Endometrium (tissue), 2 donors: ENCODE results near the gene GCSAM.

ENCODE experiments used
- FAIRE-seq: peaks from 2 replicates; lab custom pipeline; 2012; peaks lifted over from hg19 to GRCh38; lab: Jason Lieb, UNC
- donor health status: control.
- donor health status: control.

The GCSAM gene

DNA sequence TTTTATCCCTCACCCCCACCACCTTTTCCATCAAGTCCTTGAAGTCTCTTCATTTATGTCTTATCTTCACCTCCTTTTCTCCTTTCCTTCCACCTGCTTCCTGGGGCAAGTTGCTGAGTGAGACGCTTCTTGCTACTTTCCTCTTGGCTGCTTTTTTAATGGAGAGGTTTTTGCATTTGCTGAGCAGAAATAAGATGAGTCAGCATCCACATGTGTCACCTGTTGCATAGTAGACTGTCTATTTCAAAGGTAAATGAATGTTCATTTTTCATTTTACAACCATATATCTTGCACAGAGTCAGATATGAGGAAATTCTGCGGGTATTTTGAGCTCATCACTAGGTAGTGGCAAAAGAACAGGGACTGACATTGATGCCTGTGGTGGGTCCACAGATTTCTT lies 28.3 kb downstream of the GCSAM start:
- no peak for FAIRE-seq

DNA sequence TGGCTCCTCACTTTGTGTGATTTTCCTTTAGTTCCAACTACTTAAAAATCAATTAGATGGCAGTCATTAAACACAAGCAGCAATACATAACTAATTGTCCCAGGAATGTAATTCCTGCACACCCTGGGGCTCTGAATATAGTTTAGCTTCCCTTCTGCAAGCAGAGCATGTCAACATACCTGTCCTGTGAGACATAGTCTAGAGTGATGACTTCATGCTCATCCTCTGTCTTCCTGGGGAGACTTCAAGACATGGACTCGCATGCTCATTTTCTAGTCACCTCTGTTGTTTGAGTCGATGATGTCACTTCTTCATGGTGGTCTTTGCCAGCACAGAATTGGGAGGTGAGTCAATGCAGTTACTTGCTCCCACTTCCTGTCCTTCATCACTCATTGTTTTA lies 31.1 kb downstream of the GCSAM start:
- no peak for FAIRE-seq

DNA sequence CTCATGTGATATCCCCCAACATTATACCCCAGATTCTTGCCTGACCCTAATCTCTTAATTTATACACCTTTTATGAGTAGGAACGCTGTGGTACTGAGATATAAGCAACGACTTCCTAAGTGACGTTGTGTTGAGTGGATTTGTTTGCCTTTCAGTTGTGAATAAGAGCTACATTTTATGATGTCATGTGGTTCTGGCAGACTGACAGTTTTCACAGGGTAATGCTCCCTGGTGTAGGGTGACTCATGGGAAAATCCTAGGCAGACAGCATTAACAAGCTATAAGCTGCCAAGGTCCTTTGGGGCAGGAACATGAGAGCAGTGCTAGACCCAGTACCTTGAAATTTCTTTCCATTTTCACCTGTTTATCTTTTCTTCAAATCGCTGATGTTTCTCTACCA lies 35.7 kb downstream of the GCSAM start:
- no peak for FAIRE-seq

DNA sequence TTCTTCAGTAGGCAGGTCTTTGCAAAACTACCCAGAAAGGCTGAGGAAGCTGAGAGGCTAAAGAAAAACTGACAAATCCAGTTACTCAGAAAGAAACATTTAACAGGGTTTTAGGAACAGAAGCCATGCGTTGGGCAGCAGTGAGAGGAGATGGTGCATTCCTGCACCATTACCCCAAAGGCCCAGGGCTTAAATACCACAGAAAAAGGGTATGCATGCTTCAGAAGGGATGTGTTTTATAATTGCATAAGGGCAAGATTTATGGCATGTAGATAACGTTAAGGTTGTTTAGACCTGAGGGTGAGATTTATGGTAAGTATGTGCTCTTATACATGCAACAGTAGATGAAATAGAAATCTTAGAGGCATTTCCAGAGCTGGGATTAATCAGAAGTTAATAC lies 36.9 kb downstream of the GCSAM start:
- FAIRE-seq = no peak

DNA sequence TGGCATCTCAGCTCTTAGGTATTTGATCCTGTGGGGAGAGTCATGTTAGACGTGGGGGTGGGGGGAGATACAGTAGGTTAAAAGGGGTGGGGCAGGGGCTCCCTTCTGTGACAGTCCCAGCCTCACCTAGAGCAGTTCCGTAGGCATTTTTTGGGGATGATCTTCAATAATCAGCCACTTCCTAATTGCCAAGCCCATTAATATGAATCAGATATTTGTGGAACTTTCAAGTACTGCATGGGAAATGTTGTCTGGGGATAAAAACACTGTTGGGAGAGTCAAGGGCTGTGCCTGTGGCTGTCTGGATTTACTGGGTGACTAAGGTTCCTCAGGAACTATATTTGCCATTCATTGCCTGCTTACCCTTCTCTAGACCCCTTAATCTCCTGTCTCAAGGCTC lies 37.3 kb downstream of the GCSAM start:
- no peak for FAIRE-seq

DNA sequence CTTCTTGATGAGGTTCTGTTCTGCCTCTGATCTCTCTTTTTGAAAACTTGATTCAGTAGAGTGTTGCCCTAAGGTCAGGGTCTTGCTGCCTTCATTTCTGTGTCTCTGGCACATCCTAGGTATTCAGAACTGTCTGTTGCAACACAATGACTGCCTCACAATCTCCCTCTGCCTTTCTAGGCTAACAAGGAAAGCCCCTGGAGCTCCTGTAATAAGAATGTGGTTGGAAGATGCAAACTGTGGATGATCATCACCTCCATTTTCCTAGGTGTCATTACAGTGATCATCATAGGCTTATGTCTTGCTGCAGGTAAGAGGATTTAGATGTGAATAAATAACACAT lies 39.9 kb downstream of the GCSAM start:
- FAIRE-seq = no peak

DNA sequence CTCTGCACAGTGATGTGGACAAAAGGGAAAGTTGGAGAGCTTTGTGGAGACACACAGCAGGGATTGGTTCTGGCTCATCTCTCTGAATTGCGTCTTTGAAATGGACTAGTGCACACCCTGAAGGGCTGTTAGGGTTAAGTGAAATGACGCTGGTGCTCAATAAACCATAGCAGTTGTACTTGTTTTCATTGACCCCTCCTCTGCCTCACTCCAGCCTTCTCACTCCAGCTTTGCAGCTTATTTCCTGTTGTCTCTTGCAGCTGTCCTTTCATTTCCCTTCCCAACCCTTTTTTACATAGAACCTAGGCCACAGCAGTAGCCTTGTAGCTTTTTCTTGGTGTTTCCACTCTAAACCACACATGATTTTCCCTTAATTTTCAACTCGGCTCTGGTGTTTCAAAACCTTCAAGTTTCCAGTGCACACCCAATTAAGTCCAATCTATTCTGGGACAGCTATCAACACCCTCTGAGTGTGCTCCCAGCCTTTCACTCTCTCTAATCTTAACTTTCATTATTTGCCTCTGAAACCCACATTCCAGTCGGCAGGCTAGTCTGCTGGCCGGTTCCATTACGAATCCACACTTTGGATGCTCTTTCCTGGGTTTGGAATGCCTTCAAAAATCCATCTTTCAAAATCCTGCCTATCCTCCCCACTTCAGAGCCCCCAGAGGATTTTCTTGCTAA lies 40.4 kb downstream of the GCSAM start:
- no peak for FAIRE-seq

DNA sequence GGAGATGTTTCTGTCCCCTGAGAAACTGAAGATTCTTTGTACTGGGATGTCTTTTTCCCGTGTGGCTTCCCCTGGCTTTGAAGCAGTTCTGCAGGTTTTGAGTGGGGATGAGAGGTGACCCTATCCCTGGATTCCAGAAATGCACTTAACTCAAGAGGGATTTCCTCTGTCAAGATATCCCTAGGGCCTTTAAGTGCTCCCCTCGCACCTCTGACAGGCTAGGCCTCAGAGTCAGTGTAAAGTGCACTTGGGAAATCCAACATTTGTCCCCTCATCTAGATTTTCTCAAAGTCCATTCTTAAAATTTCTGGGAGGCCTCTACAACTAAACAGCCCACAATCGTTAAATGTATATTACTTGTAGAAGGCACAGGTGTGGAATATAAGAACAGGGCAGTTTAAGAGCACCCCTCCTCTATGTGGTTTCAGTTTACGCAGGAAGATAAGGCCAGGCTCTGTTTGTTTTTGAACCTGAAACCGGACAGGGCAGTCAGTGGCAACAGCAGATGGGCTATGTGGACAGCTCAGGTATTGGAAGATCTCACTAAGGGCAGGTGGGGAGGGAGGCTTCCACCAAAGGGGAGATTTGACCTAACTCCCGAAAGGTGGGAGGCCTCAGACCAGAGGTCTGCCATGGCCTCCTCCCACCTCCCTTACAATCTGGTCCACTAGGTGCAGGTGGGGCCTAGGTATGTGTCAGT lies 42.0 kb downstream of the GCSAM start:
- no peak for FAIRE-seq

DNA sequence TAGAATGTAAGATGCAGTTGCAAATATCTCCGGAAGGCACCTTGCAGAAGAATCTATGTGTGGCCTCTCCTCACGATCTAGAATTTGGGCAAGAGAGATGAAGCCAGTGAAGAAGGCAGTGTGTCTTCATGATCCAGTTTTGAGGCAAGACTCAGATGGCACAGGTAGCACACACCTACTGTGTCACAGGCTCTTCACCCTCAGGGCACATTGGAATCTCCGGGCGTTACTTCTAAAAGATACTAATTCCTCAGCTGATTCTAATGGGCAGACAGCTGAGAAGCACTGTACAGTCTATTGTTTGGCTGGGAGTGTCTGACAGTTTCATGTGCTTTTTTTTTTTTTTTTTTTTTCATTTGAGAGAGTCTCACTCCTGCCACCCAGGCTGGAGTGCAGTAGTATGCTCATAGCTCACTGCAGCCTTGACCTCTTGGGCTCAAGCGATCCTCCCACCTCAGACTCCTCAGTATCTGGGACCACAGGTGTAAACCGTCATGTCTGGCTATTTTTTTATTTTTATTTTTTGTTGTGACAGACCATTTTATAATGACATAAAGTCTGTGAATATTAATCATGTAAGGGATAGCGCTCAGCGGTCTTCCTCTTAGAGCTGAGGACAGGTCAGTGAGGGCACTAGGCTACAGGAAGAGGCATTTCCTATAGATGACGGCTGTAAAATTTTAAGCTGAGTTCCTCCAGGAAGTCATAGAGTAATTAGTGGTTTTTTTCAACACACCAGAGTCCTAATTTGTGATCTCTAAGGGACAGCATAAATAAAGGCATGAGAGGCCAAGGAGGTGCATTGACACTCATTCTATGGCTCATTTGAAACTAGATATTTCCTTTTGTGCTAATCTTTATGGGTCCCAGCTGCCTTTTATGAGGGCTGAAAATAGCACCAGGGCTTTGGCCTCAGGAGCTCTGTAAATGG lies 42.8 kb downstream of the GCSAM start:
- no peak for FAIRE-seq

DNA sequence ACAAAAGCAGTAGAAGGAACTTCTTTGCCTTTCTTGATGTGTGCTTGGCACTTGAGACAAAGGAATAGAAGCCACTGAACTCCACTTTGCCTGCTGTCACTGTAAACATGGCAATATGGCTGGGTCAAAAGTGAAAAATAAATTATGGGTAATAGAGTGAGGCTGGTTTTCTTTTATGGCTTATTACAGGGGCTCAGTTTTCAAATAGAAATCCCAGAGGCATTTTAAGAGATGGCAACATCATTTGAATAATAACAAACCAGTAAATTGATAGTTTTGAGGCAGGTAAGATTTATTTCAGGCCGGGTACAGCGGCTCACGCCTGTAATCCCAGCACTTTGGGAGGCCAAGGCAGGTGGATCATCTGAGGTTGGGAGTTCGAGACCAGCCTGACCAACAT lies 44.1 kb downstream of the GCSAM start:
- FAIRE-seq = no peak

DNA sequence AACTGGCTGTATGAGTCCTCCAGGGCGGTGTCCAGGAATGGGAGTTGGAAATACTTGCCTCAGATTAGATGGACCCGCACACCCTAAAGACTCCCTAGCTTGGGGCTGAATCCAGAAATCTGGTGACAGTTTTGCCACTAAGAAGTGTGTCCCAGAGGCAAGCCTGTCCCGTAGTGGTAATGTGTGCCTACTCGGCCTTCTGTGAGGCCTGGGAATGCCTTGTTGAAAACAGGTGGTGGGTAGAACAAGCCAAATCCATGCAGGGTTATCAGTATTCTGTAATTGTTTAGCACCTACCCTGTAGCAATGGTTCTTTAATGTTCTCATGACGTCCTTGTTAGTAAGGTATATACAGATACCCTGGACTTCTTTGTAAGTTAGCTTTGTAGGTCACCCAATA lies 45.3 kb downstream of the GCSAM start:
- no peak for FAIRE-seq

DNA sequence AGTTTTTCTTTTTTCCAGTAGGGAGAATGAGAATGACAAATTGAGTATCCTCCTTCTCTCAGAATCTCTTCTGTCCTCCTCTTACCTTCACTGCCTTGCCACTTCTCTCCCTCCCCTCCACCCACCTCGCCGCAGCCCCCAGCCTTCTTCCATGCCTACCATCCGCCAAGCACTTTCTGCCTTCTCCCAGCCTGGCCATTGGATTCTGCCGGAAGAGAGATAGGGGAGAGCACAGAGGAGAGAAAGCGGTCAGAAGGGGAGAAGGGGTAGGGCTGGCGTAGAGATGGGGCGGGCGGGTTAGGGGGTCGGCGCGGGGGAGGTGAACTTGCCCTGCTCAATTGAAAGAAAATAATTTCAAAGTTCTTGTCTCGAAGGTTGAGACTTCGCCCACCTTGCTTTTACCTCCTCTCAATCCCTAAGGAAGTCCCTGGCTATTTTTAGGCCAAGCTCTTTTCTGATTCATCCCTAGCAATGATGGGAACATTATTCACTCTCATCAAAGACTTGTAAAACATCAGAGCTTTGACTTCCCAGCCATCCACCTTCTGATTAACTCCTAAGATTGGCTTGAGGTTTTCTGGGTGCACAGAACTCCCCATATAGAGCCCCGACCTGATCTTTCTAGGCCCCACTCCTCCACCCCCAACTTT lies 46.0 kb downstream of the GCSAM start:
- FAIRE-seq = no peak

DNA sequence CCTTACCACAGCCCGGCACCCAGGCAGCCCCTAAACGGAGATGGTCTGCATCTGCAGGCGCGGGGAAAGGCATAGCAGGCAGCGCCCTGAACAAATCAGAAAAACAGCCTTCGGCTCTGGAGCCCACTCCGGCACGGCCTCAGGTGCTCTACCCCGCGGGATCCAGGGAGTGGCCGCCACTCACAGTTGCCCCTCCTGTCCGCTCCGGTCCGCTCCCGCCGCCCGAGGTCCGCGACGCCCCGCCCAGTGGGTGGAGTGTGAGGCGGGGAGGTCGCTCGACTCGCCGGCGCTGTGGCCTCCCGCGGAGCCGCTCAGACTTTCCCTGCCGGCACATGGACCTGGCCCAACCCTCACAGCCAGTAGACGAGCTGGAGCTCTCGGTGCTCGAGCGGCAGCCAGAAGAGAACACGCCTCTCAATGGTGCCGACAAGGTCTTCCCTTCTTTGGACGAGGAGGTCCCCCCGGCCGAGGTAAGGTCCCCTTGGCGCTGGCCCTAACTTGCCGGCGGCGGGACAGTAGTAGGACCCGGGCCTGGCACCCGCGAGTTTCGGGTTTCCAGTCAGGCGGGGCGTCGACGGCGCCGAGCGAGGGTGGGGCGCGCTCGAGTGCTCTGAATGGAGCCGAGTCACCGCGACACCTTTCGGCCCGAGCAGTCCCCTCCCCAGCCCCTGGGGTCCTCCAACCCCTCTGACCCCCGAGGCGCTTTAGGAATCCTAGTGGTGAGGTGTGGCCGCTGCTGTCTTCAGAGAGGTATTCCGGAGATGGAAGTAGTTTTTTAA lies 46.8 kb downstream of the GCSAM start, which contains the start of gene C3orf52:
C3orf52 (plus strand) TSS at position 314 of the 779 bp plus-strand sequence; CDS start at position 333, 19 bp downstream.
- FAIRE-seq = no peak

DNA sequence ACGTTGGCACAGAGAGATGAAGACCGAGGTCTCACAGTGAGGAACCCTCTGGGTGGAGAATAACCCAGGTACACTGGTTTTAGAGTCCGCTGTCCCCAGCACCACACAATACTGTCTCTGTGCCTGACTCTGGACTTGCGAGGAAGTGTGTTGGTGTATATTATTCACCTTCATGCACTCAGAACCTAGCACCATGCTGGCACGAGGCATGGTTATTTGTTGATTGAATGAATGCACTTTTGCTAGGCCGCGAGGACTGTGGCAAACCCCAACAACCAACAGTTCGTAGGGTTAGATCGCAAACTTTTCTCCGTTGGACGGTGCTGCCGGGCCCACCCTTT lies 47.3 kb downstream of the GCSAM start:
- no peak for FAIRE-seq

DNA sequence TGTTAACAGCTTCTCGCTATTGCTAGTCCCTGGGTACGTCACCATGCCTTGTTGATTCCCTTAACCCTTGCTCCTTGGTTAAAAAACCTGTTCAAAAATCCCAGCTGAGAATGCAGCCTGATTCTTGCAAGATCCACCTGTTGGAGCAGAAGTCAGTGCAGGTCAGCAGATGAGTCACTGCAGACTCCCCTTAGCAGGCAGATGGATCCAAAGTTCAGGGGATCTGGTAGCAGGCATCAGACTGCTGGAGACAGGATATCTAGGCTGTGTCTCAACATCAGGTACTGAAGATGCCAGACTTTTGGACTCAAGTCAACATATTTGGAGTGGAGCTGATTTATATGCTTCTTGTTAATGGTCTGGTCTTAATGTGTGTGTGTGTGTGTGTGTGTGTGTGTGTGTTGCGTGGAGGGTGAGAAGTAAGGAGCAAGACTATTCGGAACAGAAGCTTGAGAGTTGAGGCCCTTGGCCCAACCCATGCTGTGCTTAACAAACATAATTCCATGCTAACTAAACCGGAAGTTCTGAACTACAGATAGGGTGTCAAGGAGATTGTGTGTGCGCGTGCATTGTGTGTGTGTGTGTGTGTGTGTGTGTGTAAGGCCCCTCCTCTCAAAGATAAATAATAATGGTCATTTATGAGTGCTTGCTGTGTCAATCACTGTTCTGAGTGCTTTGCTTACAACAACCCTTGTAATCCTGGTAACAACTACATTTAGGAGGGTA lies 47.9 kb downstream of the GCSAM start:
- FAIRE-seq = no peak

DNA sequence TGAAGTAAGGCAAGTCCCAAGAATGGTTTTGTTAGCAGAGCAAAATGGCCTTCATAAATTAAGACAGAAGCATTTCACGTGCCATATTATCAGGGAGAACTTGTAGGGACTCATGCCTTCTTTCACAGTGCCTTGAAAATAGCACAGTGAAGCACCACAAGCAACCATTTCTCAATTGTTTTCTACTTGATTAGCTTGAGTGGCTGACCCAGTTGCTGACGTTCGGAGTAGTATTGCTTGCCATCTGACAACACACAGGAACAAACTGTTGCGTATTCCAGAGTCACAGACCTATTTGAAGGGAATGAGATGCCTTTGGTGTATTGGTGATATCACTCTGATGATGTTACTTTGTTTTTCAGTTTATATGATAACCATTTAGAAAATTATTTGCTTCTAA lies 49.8 kb downstream of the GCSAM start:
- no peak for FAIRE-seq

DNA sequence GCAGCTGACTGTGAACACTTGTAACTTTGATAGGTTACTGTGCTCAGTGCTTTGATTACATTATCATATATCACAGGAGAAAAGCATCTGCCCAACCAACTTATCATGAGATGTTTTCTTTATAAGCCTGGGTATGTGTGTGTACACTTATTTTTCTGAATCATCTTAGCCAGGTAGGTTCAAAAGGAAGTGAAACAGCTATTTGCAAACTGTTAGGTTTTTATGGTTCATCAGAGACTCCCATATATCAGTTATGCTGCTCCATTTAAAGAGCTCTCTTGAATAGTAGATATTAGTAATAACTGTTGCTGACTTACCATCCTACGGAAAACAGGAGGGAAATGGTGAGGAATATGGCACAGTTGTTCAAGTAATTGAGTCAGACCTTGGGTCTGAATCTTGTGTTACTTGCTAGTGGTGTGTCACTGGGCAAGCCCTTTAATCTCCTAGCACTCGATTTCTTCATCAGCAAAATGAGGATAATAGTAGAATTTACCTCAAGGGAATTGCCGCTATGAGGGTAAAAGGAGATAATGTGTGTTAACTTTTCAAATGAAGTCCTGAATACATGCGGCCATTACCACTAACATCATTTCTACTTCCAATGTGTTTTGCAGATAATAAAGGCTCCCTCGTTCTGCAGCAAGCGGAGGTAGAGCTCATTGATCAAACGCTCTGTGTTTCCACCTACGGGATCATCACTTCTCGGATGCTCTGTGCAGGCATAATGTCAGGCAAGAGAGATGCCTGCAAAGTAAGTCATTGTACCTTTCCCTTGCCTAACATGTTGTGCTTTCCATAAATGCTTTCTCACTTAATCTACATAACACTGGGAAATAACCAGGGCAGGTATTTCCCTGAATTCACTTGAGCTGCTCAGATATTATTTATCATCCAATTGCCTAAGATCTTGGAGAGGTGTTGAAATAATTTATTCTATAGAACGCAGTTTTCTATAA lies 54.6 kb downstream of the GCSAM start:
- no peak for FAIRE-seq

DNA sequence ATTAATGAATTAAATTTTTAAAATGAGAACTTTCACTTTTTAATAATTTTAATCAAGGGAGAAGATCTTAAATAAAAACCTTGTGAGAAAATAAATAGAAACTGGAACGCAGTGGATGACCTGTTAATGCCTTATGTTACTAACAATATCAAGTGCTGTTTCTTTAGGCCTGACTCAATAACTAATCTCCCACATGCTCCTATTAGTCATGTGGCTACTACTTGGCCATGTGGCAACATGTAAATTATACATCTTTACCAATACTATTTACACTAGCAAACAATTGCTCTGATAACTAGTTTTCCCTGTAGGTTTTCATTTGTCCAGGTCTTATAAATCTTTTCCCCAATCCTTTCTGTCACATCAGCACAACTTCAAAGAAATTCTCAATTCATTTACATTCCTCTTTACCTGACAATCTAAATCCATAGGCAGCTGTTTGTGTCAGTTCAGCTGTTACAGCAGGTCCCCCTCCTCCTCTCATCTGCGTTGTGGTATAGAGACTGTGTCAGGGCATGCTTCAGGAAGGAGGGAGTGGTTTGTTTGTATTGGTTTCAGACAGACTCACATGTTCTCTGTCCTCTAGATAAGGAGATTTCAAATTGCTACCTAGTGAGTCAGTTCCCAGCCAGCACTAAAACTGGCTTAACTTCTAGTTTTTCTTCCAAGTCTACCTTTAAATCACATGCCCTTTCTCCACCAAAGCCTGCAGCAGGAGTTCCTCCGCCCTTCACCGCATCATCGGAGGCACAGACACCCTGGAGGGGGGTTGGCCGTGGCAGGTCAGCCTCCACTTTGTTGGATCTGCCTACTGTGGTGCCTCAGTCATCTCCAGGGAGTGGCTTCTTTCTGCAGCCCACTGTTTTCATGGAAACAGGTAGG lies 58.2 kb downstream of the GCSAM start:
- no peak for FAIRE-seq

DNA sequence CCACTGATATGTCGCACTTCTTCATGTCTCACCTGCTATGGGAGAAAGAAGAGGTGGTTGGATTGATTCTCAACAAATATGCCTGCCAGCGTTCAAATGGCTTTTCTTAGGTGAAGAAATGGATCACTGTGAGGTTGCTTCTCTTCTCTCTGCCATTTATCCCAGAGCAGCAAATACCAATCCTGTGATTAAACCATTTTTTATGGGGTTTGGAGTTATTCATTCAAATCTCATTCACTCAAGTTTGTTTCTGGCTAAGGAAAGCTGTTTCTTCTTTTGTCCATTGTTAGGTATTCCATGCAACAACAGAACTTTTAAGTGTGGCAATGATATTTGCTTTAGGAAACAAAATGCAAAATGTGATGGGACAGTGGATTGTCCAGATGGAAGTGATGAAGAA lies 59.0 kb downstream of the GCSAM start:
- no peak for FAIRE-seq
